RWPE2 (cell line): ENCODE measurements around the gene UVRAG.

Experiments
- ATAC-seq: fragments of 200-7000 bp; cut with Tn5 transposase; 3 replicates; pipeline ENCODE4 v1.9.1; 2021; ENCODE audit warnings: low read depth
- DNase-seq: peaks from one replicate; pipeline ENCODE4 v3.0.0-alpha.2; 2020; ENCODE audit warnings: low spot score
- H3K27ac ChIP-seq: fragments of 450-650 bp; 2 replicates; pipeline ENCODE4 v1.5.1; 2017; ENCODE audit warnings: mild to moderate bottlenecking; ENCODE audit not compliant: poor library complexity, severe bottlenecking
- H3K27me3 ChIP-seq: fragments of 250-450 bp; sonication (Bioruptor Pico); 2 replicates; pipeline ENCODE4 v1.5.1; 2021; ENCODE audit warnings: mild to moderate bottlenecking, moderate library complexity; ENCODE audit not compliant: insufficient read depth, poor library complexity, severe bottlenecking
- H3K36me3 ChIP-seq: fragments of 250-450 bp; sonication (Bioruptor Pico); 2 replicates; pipeline ENCODE4 v1.5.1; 2020; ENCODE audit warnings: low read depth, mild to moderate bottlenecking, moderate library complexity
- H3K4me1 ChIP-seq: fragments of 250-450 bp; sonication (Bioruptor Pico); 2 replicates; pipeline ENCODE4 v1.5.1; 2021; ENCODE audit warnings: mild to moderate bottlenecking, moderate library complexity; ENCODE audit not compliant: insufficient read depth, poor library complexity, severe bottlenecking
- H3K4me3 ChIP-seq: fragments of 250-450 bp; sonication (Bioruptor Pico); 2 replicates; pipeline ENCODE4 v1.5.1; 2021; ENCODE audit warnings: mild to moderate bottlenecking, moderate library complexity; ENCODE audit not compliant: severe bottlenecking
- H3K9me3 ChIP-seq: fragments of 250-450 bp; sonication (Bioruptor Pico); 2 replicates; pipeline ENCODE4 v1.5.1; 2021; ENCODE audit warnings: mild to moderate bottlenecking, moderate library complexity; ENCODE audit not compliant: severe bottlenecking
- TF ChIP-seq, protein P1 (sequence below): fragments of 450-650 bp; IDR thresholded peaks from one replicate; pipeline ENCODE4 v1.5.1; 2017; ENCODE audit warnings: mild to moderate bottlenecking, moderate library complexity; ENCODE audit not compliant: poor library complexity, severe bottlenecking

Gene UVRAG

DNA sequence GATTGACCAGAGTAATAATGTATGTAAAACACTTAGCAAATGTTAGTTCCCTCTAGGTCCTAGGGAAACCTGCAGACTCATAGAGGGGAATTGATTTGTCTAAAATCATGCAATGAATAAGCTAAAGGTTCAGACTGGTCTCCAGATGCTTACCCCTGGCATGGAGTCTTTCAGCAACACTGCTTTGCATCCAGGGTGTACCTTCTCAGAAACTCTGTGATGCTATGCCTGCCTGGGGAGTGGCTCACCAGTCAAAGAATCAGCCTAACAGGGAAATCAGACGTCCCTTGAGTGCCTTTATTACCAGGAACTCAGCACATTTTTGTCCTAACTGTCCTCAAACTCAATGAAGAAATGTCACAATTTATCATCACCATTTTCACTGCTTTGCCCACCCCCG lies 5.9 kb upstream of the UVRAG start:
- Histone ChIP-seq H3K27me3 (no peaks in the 10 kb centered on the region), H3K9me3 (no peaks in the 10 kb centered on the region), H3K4me1 (peaks cover 15% of the 10 kb centered on the region), H3K4me3 (no peak overlapping the region), H3K27ac (no peak overlapping the region), H3K36me3 (no peaks in the 10 kb centered on the region)
- no peak for DNase-seq
- TF ChIP-seq, protein P1, sequence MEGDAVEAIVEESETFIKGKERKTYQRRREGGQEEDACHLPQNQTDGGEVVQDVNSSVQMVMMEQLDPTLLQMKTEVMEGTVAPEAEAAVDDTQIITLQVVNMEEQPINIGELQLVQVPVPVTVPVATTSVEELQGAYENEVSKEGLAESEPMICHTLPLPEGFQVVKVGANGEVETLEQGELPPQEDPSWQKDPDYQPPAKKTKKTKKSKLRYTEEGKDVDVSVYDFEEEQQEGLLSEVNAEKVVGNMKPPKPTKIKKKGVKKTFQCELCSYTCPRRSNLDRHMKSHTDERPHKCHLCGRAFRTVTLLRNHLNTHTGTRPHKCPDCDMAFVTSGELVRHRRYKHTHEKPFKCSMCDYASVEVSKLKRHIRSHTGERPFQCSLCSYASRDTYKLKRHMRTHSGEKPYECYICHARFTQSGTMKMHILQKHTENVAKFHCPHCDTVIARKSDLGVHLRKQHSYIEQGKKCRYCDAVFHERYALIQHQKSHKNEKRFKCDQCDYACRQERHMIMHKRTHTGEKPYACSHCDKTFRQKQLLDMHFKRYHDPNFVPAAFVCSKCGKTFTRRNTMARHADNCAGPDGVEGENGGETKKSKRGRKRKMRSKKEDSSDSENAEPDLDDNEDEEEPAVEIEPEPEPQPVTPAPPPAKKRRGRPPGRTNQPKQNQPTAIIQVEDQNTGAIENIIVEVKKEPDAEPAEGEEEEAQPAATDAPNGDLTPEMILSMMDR, result no peak
- ATAC-seq, result no peak

DNA sequence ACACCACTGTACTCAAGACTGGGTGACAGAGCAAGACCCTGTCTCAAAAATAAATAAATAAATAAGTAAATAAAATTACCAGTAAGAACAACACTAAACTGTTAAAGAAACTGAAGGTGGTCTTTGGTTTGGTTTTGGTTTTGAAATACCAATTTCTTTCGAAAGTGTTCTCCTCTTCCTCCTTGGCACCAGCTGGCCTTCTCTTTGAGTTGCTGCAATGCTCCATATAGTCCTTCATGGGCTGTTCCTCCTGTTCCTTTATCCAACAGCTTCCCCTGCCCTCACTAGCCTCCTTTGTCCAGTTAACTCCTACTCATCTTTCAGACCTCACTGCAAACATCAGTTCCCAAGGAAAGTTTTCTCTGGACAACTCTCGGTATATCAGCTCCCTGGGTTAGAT lies 5.0 kb upstream of the UVRAG start:
- Histone ChIP-seq H3K4me3 (no peak overlapping the region), H3K27ac (no peak overlapping the region), H3K27me3 (no peaks in the 10 kb centered on the region), H3K4me1 (peaks cover 18% of the 10 kb centered on the region), H3K9me3 (no peaks in the 10 kb centered on the region), H3K36me3 (no peaks in the 10 kb centered on the region)
- DNase-seq (no peak), ATAC-seq (no peak)
- TF ChIP-seq, protein P1, result no peak

DNA sequence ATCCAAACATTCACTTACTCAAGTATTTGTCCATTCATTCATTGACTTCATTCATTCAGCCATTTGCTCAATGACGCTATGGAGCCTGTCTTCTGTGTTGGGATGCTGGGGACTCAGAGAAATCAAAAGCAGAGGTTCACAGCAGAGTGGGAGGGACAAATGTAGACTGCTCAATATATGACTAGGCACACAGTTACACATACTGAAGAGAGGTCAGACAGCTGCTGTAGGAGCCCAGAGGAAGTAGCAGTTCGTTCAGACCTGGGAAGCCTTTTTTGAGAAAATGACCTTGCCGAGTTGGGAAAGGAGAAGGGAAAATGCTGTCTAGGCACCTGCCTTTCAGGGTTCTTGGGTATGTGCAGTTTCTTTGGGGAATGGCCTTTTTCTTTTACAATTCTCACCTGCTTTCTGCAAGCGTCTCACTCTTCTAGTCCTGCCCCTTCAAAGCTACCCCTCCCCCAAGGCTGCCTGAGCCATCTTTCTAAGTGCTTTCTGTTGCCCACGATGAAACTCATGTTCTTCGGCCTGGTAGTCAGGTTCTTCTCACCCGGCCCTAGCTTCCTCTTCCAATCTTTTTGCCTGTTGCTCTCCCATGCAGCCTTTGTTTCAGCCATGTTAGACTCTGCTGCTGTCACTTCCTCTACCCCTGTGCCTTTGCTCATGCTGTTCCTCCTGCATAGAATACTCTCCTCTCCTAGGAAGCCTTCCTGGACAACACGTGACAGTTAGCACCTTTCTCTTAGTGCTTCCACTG lies 4.2 kb upstream of the UVRAG start:
- ATAC-seq, result no peak
- H3K4me3 ChIP-seq, result no peak overlapping the region

DNA sequence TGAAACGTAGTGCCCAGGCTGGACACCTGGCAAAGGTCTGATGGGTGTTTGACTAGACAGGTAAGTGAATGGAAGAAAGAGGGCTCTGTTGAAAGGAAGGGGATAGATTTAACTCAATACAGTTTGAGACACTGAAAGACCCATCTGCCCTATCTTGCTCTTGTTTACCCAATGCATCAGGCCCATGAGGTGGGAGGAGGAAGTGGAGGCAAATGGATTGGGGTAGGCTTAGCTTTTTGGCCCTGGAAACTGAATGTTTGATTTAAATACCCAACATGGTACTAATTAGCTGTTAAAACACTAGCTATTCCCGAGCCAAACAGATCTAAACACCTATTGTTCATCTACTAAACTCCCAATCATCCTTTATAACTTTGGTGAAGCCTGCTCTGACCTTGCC lies 3.5 kb upstream of the UVRAG start:
- Histone ChIP-seq H3K36me3 (no peaks in the 10 kb centered on the region), H3K27ac (no peak overlapping the region), H3K4me1 (peaks cover 23% of the 10 kb centered on the region), H3K27me3 (no peaks in the 10 kb centered on the region), H3K4me3 (no peak overlapping the region), H3K9me3 (no peaks in the 10 kb centered on the region)
- DNase-seq (no peak), ATAC-seq (no peak)
- TF ChIP-seq, protein P1, result no peak

More for the DNA sequence above, 4.2 kb upstream of the UVRAG start:
- H3K27me3 ChIP-seq, result no peaks in the 10 kb centered on the region
- H3K9me3 ChIP-seq, result no peaks in the 10 kb centered on the region
- no peak overlapping the region for H3K27ac ChIP-seq
- DNase-seq, result no peak
- H3K4me1 ChIP-seq, result peaks cover 18% of the 10 kb centered on the region
- H3K36me3 ChIP-seq, result no peaks in the 10 kb centered on the region
- TF ChIP-seq, protein P1, result no peak

DNA sequence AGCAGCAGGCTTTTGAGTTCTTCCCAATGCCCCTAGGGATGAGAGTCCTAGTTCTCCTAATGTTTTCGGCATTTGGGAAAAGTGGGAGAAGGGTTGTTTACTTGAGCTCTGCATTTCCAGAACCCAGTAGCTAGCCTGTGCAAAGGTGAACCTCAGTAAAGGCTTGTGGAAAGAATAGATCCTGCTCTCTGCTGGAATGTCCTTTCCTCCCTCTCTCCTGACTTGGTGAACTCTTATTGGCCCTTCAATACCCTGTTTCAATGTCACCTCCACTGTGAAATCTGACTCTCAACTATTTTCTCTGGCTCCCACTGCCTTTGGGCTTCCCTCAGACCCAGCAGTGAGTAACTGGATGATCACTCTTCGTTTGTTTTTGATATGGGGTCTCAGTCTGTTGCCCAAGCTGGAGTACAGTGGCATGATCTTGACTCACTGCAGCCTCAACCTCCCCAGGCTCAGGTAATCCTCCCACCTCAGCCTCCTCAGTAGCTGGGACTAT lies 2.4 kb upstream of the UVRAG start:
- Histone ChIP-seq H3K27ac (peak overlapping the region; percentile 86), H3K4me1 (peaks cover 31% of the 10 kb centered on the region), H3K27me3 (no peaks in the 10 kb centered on the region), H3K4me3 (no peak overlapping the region), H3K9me3 (no peaks in the 10 kb centered on the region), H3K36me3 (no peaks in the 10 kb centered on the region)
- DNase-seq (no peak), ATAC-seq (no peak)
- TF ChIP-seq, protein P1, result no peak
